GM19239 (cell line): Measurements from ENCODE around the gene HDAC5.
"Not testable (repeated sequence)": the region's sequence is repeated elsewhere in the genome, so short reads cannot be mapped to it uniquely, and the experiment has no call there.

Source experiments
- DNase-seq: peaks from one replicate; pipeline ENCODE4 v3.0.0; 2011; ENCODE audit warnings: low spot score; ENCODE audit not compliant: insufficient read length
- FAIRE-seq: peaks from 2 replicates; lab custom pipeline; 2011; peaks lifted over from hg19 to GRCh38; lab: Jason Lieb, UNC

Gene HDAC5

GRCh38 chr17:44043272-44043696 lies 80.2 kb downstream of the HDAC5 start:
- DNase-seq (no peak), FAIRE-seq (no peak)

GRCh38 chr17:44039829-44040635 lies 83.4 kb downstream of the HDAC5 start:
- no peak for DNase-seq
- no peak for FAIRE-seq

- FAIRE-seq = no peak
- no peak for DNase-seq
Measured at GRCh38 chr17:44038604-44039011, 84.8 kb downstream of the HDAC5 start.

GRCh38 chr17:44037471-44037870 lies 86.0 kb downstream of the HDAC5 start:
- DNase-seq (no peak), FAIRE-seq (no peak)

GRCh38 chr17:44034688-44035087 lies 88.8 kb downstream of the HDAC5 start:
- FAIRE-seq, DNase-seq: not testable (repeated sequence)

- FAIRE-seq (no peak), DNase-seq (no peak)
Measured at GRCh38 chr17:44033861-44034408, 89.5 kb downstream of the HDAC5 start.

GRCh38 chr17:44030482-44030881 lies 93.0 kb downstream of the HDAC5 start:
- FAIRE-seq = no peak

GRCh38 chr17:44029736-44030135 lies 93.7 kb downstream of the HDAC5 start:
- DNase-seq (no peak), FAIRE-seq (no peak)

More at GRCh38 chr17:44030482-44030881, 93.0 kb downstream of the HDAC5 start:
- DNase-seq = no peak
